H1 (cell line): ENCODE measurements around the gene ST3GAL2. TPM values are rescaled to one million over a fixed set of nuclear protein-coding genes. Genes with fewer than 3 reads are reported as not detected.

Experiments
- CTCF ChIA-PET: fragments of 300-600 bp; sonication (Branson Sonifier 250); formaldehyde crosslinking; loops from one replicate; lab custom pipeline; 2021; ENCODE audit not compliant: partially characterized antibody; lab: Charles Lee
- POLR2A ChIA-PET: fragments of 300-600 bp; sonication (Branson Sonifier 250); formaldehyde crosslinking; loops from one replicate; lab custom pipeline; 2021; ENCODE audit warnings: inconsistent platforms; ENCODE audit not compliant: partially characterized antibody; lab: Charles Lee
- DNase-seq, 2 experiments: peaks; one replicate each; pipeline versions ENCODE4 v3.0.0 to v3.0.0-alpha.2; 2010 to 2022; ENCODE audit warnings: low spot score in 2 of 2, low read depth in 1 of 2, mixed read lengths in 1 of 2
- FAIRE-seq: peaks from 2 replicates; lab custom pipeline; 2011; peaks lifted over from hg19 to GRCh38; lab: Jason Lieb, UNC
- H2AFZ ChIP-seq: 2 replicates; pipeline ENCODE4 v1.8.1; 2012; ENCODE audit warnings: low read length, inconsistent platforms
- H2AK5ac ChIP-seq: 2 replicates; pipeline ENCODE4 v1.6.1; 2013; ENCODE audit warnings: low read depth, low read length
- H2BK120ac ChIP-seq: replicated peaks from 2 replicates; pipeline ENCODE3; 2013; ENCODE audit warnings: low read depth, low read length, inconsistent platforms
- H2BK12ac ChIP-seq: 2 replicates; pipeline ENCODE4 v1.6.1; 2013; ENCODE audit warnings: low read depth, low read length
- H2BK15ac ChIP-seq: 2 replicates; pipeline ENCODE4 v1.6.1; 2013; ENCODE audit warnings: low read length
- H2BK20ac ChIP-seq: 2 replicates; pipeline ENCODE4 v1.6.1; 2013; ENCODE audit warnings: low read length
- H2BK5ac ChIP-seq: 2 replicates; pipeline ENCODE4 v1.6.1; 2013; ENCODE audit warnings: low read depth, low read length
- H3K14ac ChIP-seq: 2 replicates; pipeline ENCODE4 v1.6.1; 2013; ENCODE audit warnings: inconsistent platforms; ENCODE audit not compliant: insufficient read length
- H3K18ac ChIP-seq: 2 replicates; pipeline ENCODE4 v1.6.1; 2013; ENCODE audit warnings: low read length; ENCODE audit errors: extremely low read depth
- H3K23ac ChIP-seq: 2 replicates; pipeline ENCODE4 v1.6.1; 2013; ENCODE audit warnings: inconsistent platforms; ENCODE audit not compliant: insufficient read length
- H3K23me2 ChIP-seq: 2 replicates; pipeline ENCODE4 v1.6.1; 2013; ENCODE audit warnings: low read depth, low read length
- H3K27ac ChIP-seq: 2 replicates; pipeline ENCODE4 v1.6.1; 2011; ENCODE audit warnings: low read depth, low read length, inconsistent platforms
- H3K27me3 ChIP-seq, 4 experiments: replicated peaks in 1 of 4; 1 replicate in 1 of 4; 2 replicates in 3 of 4; pipeline versions ENCODE4 v1.6.1 to v1.8.1; 2011 to 2013; ENCODE audit warnings: low read length in 3 of 4, mild to moderate bottlenecking in 3 of 4, inconsistent platforms in 2 of 4, mixed read lengths in 2 of 4, moderate library complexity in 1 of 4; ENCODE audit not compliant: control insufficient read depth in 3 of 4, insufficient read depth in 3 of 4; ENCODE audit errors: extremely low read depth in 1 of 4
- H3K36me3 ChIP-seq, 4 experiments: 2 replicates each; pipeline versions ENCODE4 v1.6.1 to v1.8.1; 2011 to 2013; ENCODE audit warnings: mild to moderate bottlenecking in 4 of 4, low read length in 3 of 4, moderate library complexity in 2 of 4, control low read depth in 1 of 4, inconsistent platforms in 1 of 4; ENCODE audit not compliant: insufficient read depth in 4 of 4, control insufficient read depth in 2 of 4
- H3K4ac ChIP-seq: replicated peaks from 2 replicates; pipeline ENCODE3; 2013; ENCODE audit warnings: low read length, low read depth, mixed read lengths, inconsistent platforms; ENCODE audit not compliant: insufficient read length
- H3K4me1 ChIP-seq, 4 experiments: replicated peaks in 1 of 4; 1 replicate in 1 of 4; 2 replicates in 3 of 4; pipeline versions ENCODE4 v1.6.1 to v1.8.1; 2011 to 2013; ENCODE audit warnings: low read length in 3 of 4, inconsistent platforms in 2 of 4, mixed read lengths in 1 of 4; ENCODE audit not compliant: insufficient read depth in 4 of 4, control insufficient read depth in 3 of 4
- H3K4me2 ChIP-seq, 2 experiments: 2 replicates each; pipeline versions ENCODE4 v1.6.1 to v1.8.1; 2011 to 2013; ENCODE audit warnings: low read depth in 2 of 2, low read length in 2 of 2, control low read depth in 1 of 2, inconsistent platforms in 1 of 2, mild to moderate bottlenecking in 1 of 2; ENCODE audit not compliant: insufficient read depth in 1 of 2
- H3K4me3 ChIP-seq, 4 experiments: fragments of 200-600, 300-600 bp in 1 of 4; sonication (generic), shearing (Covaris generic), sonication (Bioruptor Twin) in 1 of 4; 2 replicates each; pipeline versions ENCODE4 v1.5.1 to v1.8.1; 2011 to 2016; ENCODE audit warnings: low read length in 4 of 4, low read depth in 3 of 4, control low read depth in 2 of 4, inconsistent platforms in 2 of 4, mild to moderate bottlenecking in 2 of 4, mixed read lengths in 1 of 4, moderate library complexity in 1 of 4; ENCODE audit not compliant: insufficient read depth in 2 of 4; ENCODE audit errors: extremely low read depth in 1 of 4
- H3K56ac ChIP-seq: replicated peaks from 2 replicates; pipeline ENCODE3; 2013; ENCODE audit warnings: low read depth, mild to moderate bottlenecking, mixed read lengths, low read length, inconsistent platforms; ENCODE audit not compliant: insufficient read length
- H3K79me1 ChIP-seq: 2 replicates; pipeline ENCODE4 v1.6.1; 2013; ENCODE audit warnings: low read depth, low read length, control low read depth
- H3K79me2 ChIP-seq, 2 experiments: 2 replicates each; pipeline versions ENCODE4 v1.6.1 to v1.8.1; 2012 to 2013; ENCODE audit warnings: low read length in 2 of 2, mild to moderate bottlenecking in 2 of 2, inconsistent platforms in 1 of 2; ENCODE audit not compliant: insufficient read depth in 2 of 2, control insufficient read depth in 1 of 2
- H3K9ac ChIP-seq, 4 experiments: replicated peaks in 1 of 4; 1 replicate in 1 of 4; 2 replicates in 3 of 4; pipeline versions ENCODE4 v1.6.1 to v1.8.1; 2011 to 2013; ENCODE audit warnings: low read depth in 3 of 4, low read length in 3 of 4, control low read depth in 2 of 4, mild to moderate bottlenecking in 2 of 4, moderate library complexity in 2 of 4, inconsistent platforms in 1 of 4; ENCODE audit errors: extremely low read depth in 1 of 4
- H3K9me3 ChIP-seq, 2 experiments: 2 replicates each; pipeline versions ENCODE4 v1.6.1 to v1.8.1; 2012 to 2013; ENCODE audit warnings: mild to moderate bottlenecking in 2 of 2, moderate library complexity in 2 of 2, control low read depth in 1 of 2, inconsistent platforms in 1 of 2, low read depth in 1 of 2, low read length in 1 of 2, mixed read lengths in 1 of 2; ENCODE audit not compliant: insufficient read depth in 2 of 2
- H4K20me1 ChIP-seq, 2 experiments: replicated peaks in 1 of 2; 2 replicates each; pipeline versions ENCODE3 to v1.8.1; 2011 to 2013; ENCODE audit warnings: inconsistent platforms in 2 of 2, low read length in 2 of 2, mild to moderate bottlenecking in 1 of 2; ENCODE audit not compliant: insufficient read depth in 2 of 2, control insufficient read depth in 1 of 2
- H4K5ac ChIP-seq: 2 replicates; pipeline ENCODE4 v1.6.1; 2013; ENCODE audit warnings: low read length, low read depth, mixed read lengths, inconsistent platforms; ENCODE audit not compliant: insufficient read length
- H4K8ac ChIP-seq: 2 replicates; pipeline ENCODE4 v1.8.0; 2013; ENCODE audit warnings: mild to moderate bottlenecking, moderate library complexity, low read length, inconsistent platforms; ENCODE audit not compliant: insufficient read depth; ENCODE audit errors: extremely low read depth
- H4K91ac ChIP-seq: replicated peaks from 2 replicates; pipeline ENCODE3; 2013; ENCODE audit warnings: low read length, mixed read lengths, inconsistent platforms; ENCODE audit not compliant: insufficient read length
- CREB1 ChIP-seq: IDR thresholded peaks from 2 replicates; pipeline ENCODE4 v1.6.1; 2012; ENCODE audit warnings: inconsistent platforms
- EZH2 ChIP-seq: fragments of 200-600 bp; sonication (generic); IDR thresholded peaks from 2 replicates; pipeline ENCODE4 v1.7.1; 2012; ENCODE audit warnings: low read depth, mild to moderate bottlenecking, moderate library complexity, low read length, inconsistent platforms; ENCODE audit not compliant: severe bottlenecking
- FOSL1 ChIP-seq: IDR thresholded peaks from 2 replicates; pipeline ENCODE4 v1.6.1; 2011; ENCODE audit warnings: mild to moderate bottlenecking, low read depth, low read length, moderate library complexity; ENCODE audit not compliant: insufficient read depth
- HDAC2 ChIP-seq, 2 experiments: fragments of 300-600 bp in 1 of 2; sonication (generic) in 1 of 2; IDR thresholded peaks; 2 replicates each; pipeline ENCODE4 v1.6.1; 2011 to 2012; ENCODE audit warnings: low read depth in 2 of 2, low read length in 2 of 2, mild to moderate bottlenecking in 2 of 2, moderate library complexity in 2 of 2, borderline replicate concordance in 1 of 2, inconsistent platforms in 1 of 2
- KDM4A ChIP-seq: IDR thresholded peaks from one replicate; pipeline ENCODE4 v1.7.1; 2012; ENCODE audit warnings: low read depth, mild to moderate bottlenecking, moderate library complexity, low read length, inconsistent platforms; ENCODE audit not compliant: severe bottlenecking
- POLR2A ChIP-seq, 2 experiments: IDR thresholded peaks; 1 replicate in 1 of 2; 2 replicates in 1 of 2; pipeline ENCODE4 v1.6.1; 2011; ENCODE audit warnings: low read depth in 2 of 2, low read length in 2 of 2, mild to moderate bottlenecking in 2 of 2; ENCODE audit errors: control extremely low read depth in 1 of 2
- RXRA ChIP-seq: IDR thresholded peaks from 2 replicates; pipeline ENCODE4 v1.6.1; 2011; ENCODE audit warnings: low read depth, mild to moderate bottlenecking, low read length, moderate library complexity; ENCODE audit not compliant: insufficient read depth
- SP4 ChIP-seq: IDR thresholded peaks from 2 replicates; pipeline ENCODE4 v1.6.1; 2012; ENCODE audit warnings: low read length, inconsistent platforms
- SUZ12 ChIP-seq: fragments of 200-600 bp; sonication (generic); IDR thresholded peaks from 2 replicates; pipeline ENCODE4 v1.6.1; 2012; ENCODE audit warnings: mild to moderate bottlenecking, inconsistent platforms, low read length, moderate library complexity, mixed read lengths
- TEAD4 ChIP-seq: IDR thresholded peaks from 2 replicates; pipeline ENCODE4 v1.6.1; 2012; ENCODE audit warnings: low read depth, low read length, inconsistent platforms, mixed read lengths
- WGBS, 2 experiments: shearing (Covaris generic) in 1 of 2; methylation state at CpG; one replicate each; pipeline versions ENCODE4 v1.1.6 to v1.1.7; 2013 to 2015; ENCODE audit warnings: low lambda C conversion rate in 2 of 2, mixed read lengths in 2 of 2, inconsistent platforms in 1 of 2, low coverage in 1 of 2, missing lambda C conversion rate in 1 of 2; ENCODE audit not compliant: insufficient replicate concordance in 2 of 2, insufficient coverage in 1 of 2, insufficient read length in 1 of 2; ENCODE audit errors: extremely low coverage in 1 of 2, missing lambda C conversion rate in 1 of 2; 5-methylcytosine and 5-hydroxymethylcytosine counted together
- polyA plus RNA-seq, 7 experiments: library from polyadenylated mRNA; depleted of rRNA in 3 of 7; stranded (reverse) in 5 of 7; unstranded in 2 of 7; fragments of >200 nt in 5 of 7; fragments of 200-250 nt in 2 of 7; gene quantifications; 1 replicate in 5 of 7; 2 replicates in 1 of 7; 4 replicates in 1 of 7; pipeline versions ENCODE4 v1.2.1 to v1.2.3, GENCODE V29; 2011 to 2013; ENCODE audit warnings: missing spikeins in 2 of 7, mixed read lengths in 2 of 7
- total RNA-seq: library from RNA; stranded (reverse); fragmentation: NEBNext Ultra II Directional; extraction: Animal tissue kit (Norgen Biotek cat#: 25700); gene quantifications from 2 replicates; pipeline ENCODE4 v1.2.1, GENCODE V29; 2021

Gene ST3GAL2
- total and polyA plus RNA-seq, 2 of the 8 experiments (the other 6 are each of a cell fraction or from before 2014, with no cell fraction given), result 14.4 to 39.7 TPM

DNA sequence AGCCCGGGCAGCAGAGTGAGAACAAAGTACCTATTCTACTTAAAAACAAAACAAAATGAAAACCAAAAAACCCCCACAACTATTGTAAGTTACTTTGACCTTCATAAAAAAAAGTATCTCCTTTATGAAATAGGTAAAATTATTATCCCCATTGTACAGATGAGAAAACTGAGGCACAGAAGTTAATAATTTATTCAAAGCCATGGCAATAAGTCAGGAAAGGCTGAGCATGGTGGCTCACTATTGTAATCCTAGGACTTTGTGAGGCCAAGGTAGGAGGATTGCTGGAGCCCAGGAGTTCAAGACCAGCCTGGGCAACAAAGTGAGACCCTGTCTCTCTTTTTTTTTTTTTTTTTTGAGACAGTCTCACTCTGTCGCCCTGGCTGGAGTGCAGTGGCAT lies 46.0 kb upstream of the ST3GAL2 start:
- DNase-seq, result no peak
- Histone ChIP-seq H3K56ac (no peak overlapping the region), H3K23me2 (peaks cover 2% of the 10 kb centered on the region; the same call in 1 of the 2 replicates), H3K27me3 (no peaks in the 10 kb centered on the region), H2BK5ac (no peak overlapping the region), H3K36me3 (peaks cover 3 to 25% (median 10%) of the 10 kb centered on the region in 4 experiments; a peak in 5 of 8 replicates), H3K79me2 (no peaks in the 10 kb centered on the region), H3K4me2 (no peak overlapping the region), H3K9ac (no peak overlapping the region), H4K91ac (no peak overlapping the region), H4K20me1 (no peaks in the 10 kb centered on the region), H3K27ac (no peak overlapping the region), H3K14ac (no peak overlapping the region), H4K5ac (no peak overlapping the region), H2BK20ac (no peak overlapping the region), H3K4me3 (no peak overlapping the region), H3K4me1 (no peaks in the 10 kb centered on the region), H3K9me3 (no peaks in the 10 kb centered on the region), H3K4ac (no peak overlapping the region), H4K8ac (no peak overlapping the region), H2BK120ac (no peak overlapping the region), H2BK12ac (no peak overlapping the region), H2AK5ac (no peak overlapping the region), H2BK15ac (no peak overlapping the region), H3K79me1 (no peaks in the 10 kb centered on the region), H3K23ac (no peak overlapping the region), H3K18ac (no peak overlapping the region), H2AFZ (no peak overlapping the region)
- 72% methylated on average over 1 of the region's 2 CpGs; no CpG with 5 or more reads in 1 of the 2 experiments for WGBS, 2 experiments
- TF ChIP-seq RXRA, result no peak
- TF ChIP-seq CREB1, result no peak
- no peak for TF ChIP-seq KDM4A
- no peak for TF ChIP-seq POLR2A (IDR thresholded peaks at IDR 0.05; ENCODE audit: control extremely low read depth in 1 of 2, low read depth in 2 of 2, low read length in 2 of 2)
- no peak for TF ChIP-seq HDAC2 (IDR thresholded peaks at IDR 0.05; ENCODE audit: borderline replicate concordance in 1 of 2, low read depth in 2 of 2, low read length in 2 of 2)
- no peak for TF ChIP-seq TEAD4
- no peak for TF ChIP-seq EZH2
- no peak for TF ChIP-seq FOSL1
- TF ChIP-seq SP4, result no peak
- no peak for TF ChIP-seq SUZ12
- FAIRE-seq, result no peak
- ChIA-PET POLR2A (interaction anchor here (2.0 to 2.2 kb wide), 2 partner anchors 10 to 103 kb away, joined by 7 to 8 read pairs; no protein-coding TSS in a partner anchor), CTCF (interaction anchor here (0.7 to 3.2 kb wide), 3 partner anchors 15 to 195 kb away, joined by 3 to 17 read pairs (median 3); no protein-coding TSS in a partner anchor)
